ENCODE measurements around the gene LRP1-AS. TPM values are rescaled to one million over a fixed set of nuclear protein-coding genes. Genes with fewer than 3 reads are reported as not detected.

Gene LRP1-AS
- total RNA-seq, 1 donor from 2014 or later: not detected

- no peak for FAIRE-seq
- H4K20me1 ChIP-seq (ENCODE audit: insufficient read depth, low read length): peaks cover 21% of the 10 kb centered on the region
- H3K4me2 ChIP-seq (ENCODE audit: low read length): peak overlapping the region; percentile 99
- H3K27ac ChIP-seq (ENCODE audit: low read depth, low read length): no peak overlapping the region
- H3K27me3 Mint-ChIP-seq (ENCODE audit: low read depth, unreplicated experiment): no peaks in the 10 kb centered on the region
- H3K4me3 Mint-ChIP-seq (ENCODE audit: unreplicated experiment): peak overlapping the region; percentile 85
- no peaks in the 10 kb centered on the region for H3K9me3 Mint-ChIP-seq (ENCODE audit: unreplicated experiment)
- no peaks in the 10 kb centered on the region for H3K36me3 ChIP-seq (ENCODE audit: insufficient read depth, low read length)
- H3K9me3 ChIP-seq (ENCODE audit: insufficient read depth, low read depth, low read length): no peaks in the 10 kb centered on the region
- DNase-seq (ENCODE audit: low read depth): no peak
- peaks cover 24% of the 10 kb centered on the region for H3K4me1 ChIP-seq (ENCODE audit: insufficient read depth, low read length)
- TF ChIP-seq, protein P1, sequence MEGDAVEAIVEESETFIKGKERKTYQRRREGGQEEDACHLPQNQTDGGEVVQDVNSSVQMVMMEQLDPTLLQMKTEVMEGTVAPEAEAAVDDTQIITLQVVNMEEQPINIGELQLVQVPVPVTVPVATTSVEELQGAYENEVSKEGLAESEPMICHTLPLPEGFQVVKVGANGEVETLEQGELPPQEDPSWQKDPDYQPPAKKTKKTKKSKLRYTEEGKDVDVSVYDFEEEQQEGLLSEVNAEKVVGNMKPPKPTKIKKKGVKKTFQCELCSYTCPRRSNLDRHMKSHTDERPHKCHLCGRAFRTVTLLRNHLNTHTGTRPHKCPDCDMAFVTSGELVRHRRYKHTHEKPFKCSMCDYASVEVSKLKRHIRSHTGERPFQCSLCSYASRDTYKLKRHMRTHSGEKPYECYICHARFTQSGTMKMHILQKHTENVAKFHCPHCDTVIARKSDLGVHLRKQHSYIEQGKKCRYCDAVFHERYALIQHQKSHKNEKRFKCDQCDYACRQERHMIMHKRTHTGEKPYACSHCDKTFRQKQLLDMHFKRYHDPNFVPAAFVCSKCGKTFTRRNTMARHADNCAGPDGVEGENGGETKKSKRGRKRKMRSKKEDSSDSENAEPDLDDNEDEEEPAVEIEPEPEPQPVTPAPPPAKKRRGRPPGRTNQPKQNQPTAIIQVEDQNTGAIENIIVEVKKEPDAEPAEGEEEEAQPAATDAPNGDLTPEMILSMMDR (IDR thresholded peaks at IDR 0.05; ENCODE audit: insufficient read depth, low read depth, low read length): no peak
- no peak for TF ChIP-seq EZH2 (IDR thresholded peaks at IDR 0.05; ENCODE audit: insufficient read depth, low read length)
- H3K36me3 Mint-ChIP-seq (ENCODE audit: low read depth, unreplicated experiment): no peaks in the 10 kb centered on the region
- H3K9ac ChIP-seq (ENCODE audit: low read length): no peak overlapping the region
- no peak overlapping the region for H3K27ac Mint-ChIP-seq (ENCODE audit: unreplicated experiment)
- H3K4me1 Mint-ChIP-seq (ENCODE audit: low read depth, unreplicated experiment): peaks cover 12% of the 10 kb centered on the region
- H3K79me2 ChIP-seq (ENCODE audit: insufficient read depth, low read length): peaks cover 30% of the 10 kb centered on the region
- no peak overlapping the region for H2AFZ ChIP-seq (ENCODE audit: low read depth, low read length)
- no peaks in the 10 kb centered on the region for H3K27me3 ChIP-seq (ENCODE audit: insufficient read depth, low read length)
- no peak overlapping the region for H3K4me3 ChIP-seq (ENCODE audit: insufficient read depth, low read depth, low read length)
These were observed 20.9 kb downstream of the LRP1-AS start for GRCh38 chr12:57126561-57126960.

DNA sequence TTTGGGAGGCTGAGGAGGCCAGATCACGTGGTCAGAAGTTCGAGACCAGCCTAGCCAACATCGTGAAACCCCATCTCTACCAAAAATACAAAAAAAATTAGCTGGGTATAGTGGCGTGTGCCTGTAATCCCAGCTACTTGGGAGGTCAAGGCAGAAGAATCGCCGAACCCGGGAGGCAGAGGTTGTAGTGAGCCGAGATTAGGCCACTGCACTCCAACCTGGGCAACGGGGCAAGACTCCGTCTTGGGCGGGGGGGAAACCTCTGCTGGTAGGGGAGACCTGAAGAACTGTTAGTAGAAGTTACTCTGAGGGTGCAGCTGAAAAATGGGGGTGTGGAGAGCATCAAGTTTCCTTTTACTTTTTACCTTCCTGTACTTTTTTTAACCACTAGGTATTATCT, 21.4 kb downstream of the LRP1-AS start:
- H4K20me1 ChIP-seq (ENCODE audit: insufficient read depth, low read length): peaks cover 16% of the 10 kb centered on the region
- peaks cover 19% of the 10 kb centered on the region for H3K4me1 ChIP-seq (ENCODE audit: insufficient read depth, low read length)
- Mint-ChIP-seq H3K27me3 (ENCODE audit: low read depth, unreplicated experiment) (no peaks in the 10 kb centered on the region), H3K9me3 (ENCODE audit: unreplicated experiment) (no peaks in the 10 kb centered on the region), H3K4me3 (ENCODE audit: unreplicated experiment) (no peak overlapping the region), H3K4me1 (ENCODE audit: low read depth, unreplicated experiment) (peaks cover 7% of the 10 kb centered on the region), H3K27ac (ENCODE audit: unreplicated experiment) (no peak overlapping the region), H3K36me3 (ENCODE audit: low read depth, unreplicated experiment) (no peaks in the 10 kb centered on the region)
- FAIRE-seq (no peak), DNase-seq (ENCODE audit: low read depth) (no peak)
- H3K9me3 ChIP-seq (ENCODE audit: insufficient read depth, low read depth, low read length): no peaks in the 10 kb centered on the region
- H3K4me2 ChIP-seq (ENCODE audit: low read length): no peak overlapping the region
- H3K4me3 ChIP-seq (ENCODE audit: insufficient read depth, low read depth, low read length): no peak overlapping the region
- no peaks in the 10 kb centered on the region for H3K27me3 ChIP-seq (ENCODE audit: insufficient read depth, low read length)
- no peak overlapping the region for H3K27ac ChIP-seq (ENCODE audit: low read depth, low read length)
- TF ChIP-seq EZH2 (IDR thresholded peaks at IDR 0.05; ENCODE audit: insufficient read depth, low read length): no peak
- TF ChIP-seq, protein P1 (IDR thresholded peaks at IDR 0.05; ENCODE audit: insufficient read depth, low read depth, low read length): no peak
- no peaks in the 10 kb centered on the region for H3K36me3 ChIP-seq (ENCODE audit: insufficient read depth, low read length)
- no peak overlapping the region for H2AFZ ChIP-seq (ENCODE audit: low read depth, low read length)
- no peak overlapping the region for H3K9ac ChIP-seq (ENCODE audit: low read length)
- peaks cover 25% of the 10 kb centered on the region for H3K79me2 ChIP-seq (ENCODE audit: insufficient read depth, low read length)

- Histone ChIP-seq H4K20me1 (ENCODE audit: insufficient read depth, low read length) (no peaks in the 10 kb centered on the region), H3K4me1 (ENCODE audit: insufficient read depth, low read length) (peaks cover 7% of the 10 kb centered on the region), H3K36me3 (ENCODE audit: insufficient read depth, low read length) (no peaks in the 10 kb centered on the region), H2AFZ (ENCODE audit: low read depth, low read length) (no peak overlapping the region), H3K27me3 (ENCODE audit: insufficient read depth, low read length) (no peaks in the 10 kb centered on the region), H3K4me3 (ENCODE audit: insufficient read depth, low read depth, low read length) (no peak overlapping the region), H3K79me2 (ENCODE audit: insufficient read depth, low read length) (peaks cover 9% of the 10 kb centered on the region), H3K9me3 (ENCODE audit: insufficient read depth, low read depth, low read length) (no peaks in the 10 kb centered on the region), H3K4me2 (ENCODE audit: low read length) (no peak overlapping the region), H3K27ac (ENCODE audit: low read depth, low read length) (no peak overlapping the region), H3K9ac (ENCODE audit: low read length) (no peak overlapping the region)
- peaks cover 2% of the 10 kb centered on the region for H3K4me1 Mint-ChIP-seq (ENCODE audit: low read depth, unreplicated experiment)
- no peak for TF ChIP-seq EZH2 (IDR thresholded peaks at IDR 0.05; ENCODE audit: insufficient read depth, low read length)
- TF ChIP-seq, protein P1 (IDR thresholded peaks at IDR 0.05; ENCODE audit: insufficient read depth, low read depth, low read length): peak; percentile 97
- H3K4me3 Mint-ChIP-seq (ENCODE audit: unreplicated experiment): no peak overlapping the region
- DNase-seq (ENCODE audit: low read depth) (no peak), FAIRE-seq (no peak)
- H3K27ac Mint-ChIP-seq (ENCODE audit: unreplicated experiment): no peak overlapping the region
- H3K36me3 Mint-ChIP-seq (ENCODE audit: low read depth, unreplicated experiment): peaks cover under 1% of the 10 kb centered on the region
- no peaks in the 10 kb centered on the region for H3K27me3 Mint-ChIP-seq (ENCODE audit: low read depth, unreplicated experiment)
- H3K9me3 Mint-ChIP-seq (ENCODE audit: unreplicated experiment): no peaks in the 10 kb centered on the region
These were observed 23.1 kb downstream of the LRP1-AS start for GRCh38 chr12:57124261-57124877.
